ENCODE measurements around the gene PRSS1.
"Not testable (repeated sequence)": the region's sequence is repeated elsewhere in the genome, so short reads cannot be mapped to it uniquely, and the experiment has no call there.

DNA sequence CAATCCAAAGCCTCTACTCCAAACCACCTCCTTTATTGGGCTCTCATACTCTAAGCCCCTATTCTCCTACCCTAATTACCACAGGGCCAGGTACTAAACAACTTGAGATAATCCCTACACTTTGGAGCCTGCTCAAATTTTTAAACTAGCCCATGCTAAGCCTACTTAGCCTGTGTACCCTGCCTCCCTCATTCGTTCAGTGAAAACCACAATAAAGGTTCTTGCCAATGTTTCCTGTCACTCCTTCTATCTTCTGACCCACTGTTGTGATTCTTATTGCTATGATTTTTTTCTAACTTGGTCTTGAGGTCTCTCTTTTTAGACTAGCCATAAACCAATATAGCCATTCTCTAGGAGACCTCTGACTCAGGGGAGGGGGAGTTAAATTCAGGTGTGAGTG, 48.3 kb upstream of the PRSS1 start:
- TF ChIP-seq, protein P1, sequence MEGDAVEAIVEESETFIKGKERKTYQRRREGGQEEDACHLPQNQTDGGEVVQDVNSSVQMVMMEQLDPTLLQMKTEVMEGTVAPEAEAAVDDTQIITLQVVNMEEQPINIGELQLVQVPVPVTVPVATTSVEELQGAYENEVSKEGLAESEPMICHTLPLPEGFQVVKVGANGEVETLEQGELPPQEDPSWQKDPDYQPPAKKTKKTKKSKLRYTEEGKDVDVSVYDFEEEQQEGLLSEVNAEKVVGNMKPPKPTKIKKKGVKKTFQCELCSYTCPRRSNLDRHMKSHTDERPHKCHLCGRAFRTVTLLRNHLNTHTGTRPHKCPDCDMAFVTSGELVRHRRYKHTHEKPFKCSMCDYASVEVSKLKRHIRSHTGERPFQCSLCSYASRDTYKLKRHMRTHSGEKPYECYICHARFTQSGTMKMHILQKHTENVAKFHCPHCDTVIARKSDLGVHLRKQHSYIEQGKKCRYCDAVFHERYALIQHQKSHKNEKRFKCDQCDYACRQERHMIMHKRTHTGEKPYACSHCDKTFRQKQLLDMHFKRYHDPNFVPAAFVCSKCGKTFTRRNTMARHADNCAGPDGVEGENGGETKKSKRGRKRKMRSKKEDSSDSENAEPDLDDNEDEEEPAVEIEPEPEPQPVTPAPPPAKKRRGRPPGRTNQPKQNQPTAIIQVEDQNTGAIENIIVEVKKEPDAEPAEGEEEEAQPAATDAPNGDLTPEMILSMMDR (IDR thresholded peaks at IDR 0.05), result not testable (repeated sequence)
- TF ChIP-seq TCF7L2, POLR2AphosphoS5 (IDR thresholded peaks at IDR 0.05; ENCODE audit: low read depth, low read length): not testable (repeated sequence)
- TF ChIP-seq, protein P2, sequence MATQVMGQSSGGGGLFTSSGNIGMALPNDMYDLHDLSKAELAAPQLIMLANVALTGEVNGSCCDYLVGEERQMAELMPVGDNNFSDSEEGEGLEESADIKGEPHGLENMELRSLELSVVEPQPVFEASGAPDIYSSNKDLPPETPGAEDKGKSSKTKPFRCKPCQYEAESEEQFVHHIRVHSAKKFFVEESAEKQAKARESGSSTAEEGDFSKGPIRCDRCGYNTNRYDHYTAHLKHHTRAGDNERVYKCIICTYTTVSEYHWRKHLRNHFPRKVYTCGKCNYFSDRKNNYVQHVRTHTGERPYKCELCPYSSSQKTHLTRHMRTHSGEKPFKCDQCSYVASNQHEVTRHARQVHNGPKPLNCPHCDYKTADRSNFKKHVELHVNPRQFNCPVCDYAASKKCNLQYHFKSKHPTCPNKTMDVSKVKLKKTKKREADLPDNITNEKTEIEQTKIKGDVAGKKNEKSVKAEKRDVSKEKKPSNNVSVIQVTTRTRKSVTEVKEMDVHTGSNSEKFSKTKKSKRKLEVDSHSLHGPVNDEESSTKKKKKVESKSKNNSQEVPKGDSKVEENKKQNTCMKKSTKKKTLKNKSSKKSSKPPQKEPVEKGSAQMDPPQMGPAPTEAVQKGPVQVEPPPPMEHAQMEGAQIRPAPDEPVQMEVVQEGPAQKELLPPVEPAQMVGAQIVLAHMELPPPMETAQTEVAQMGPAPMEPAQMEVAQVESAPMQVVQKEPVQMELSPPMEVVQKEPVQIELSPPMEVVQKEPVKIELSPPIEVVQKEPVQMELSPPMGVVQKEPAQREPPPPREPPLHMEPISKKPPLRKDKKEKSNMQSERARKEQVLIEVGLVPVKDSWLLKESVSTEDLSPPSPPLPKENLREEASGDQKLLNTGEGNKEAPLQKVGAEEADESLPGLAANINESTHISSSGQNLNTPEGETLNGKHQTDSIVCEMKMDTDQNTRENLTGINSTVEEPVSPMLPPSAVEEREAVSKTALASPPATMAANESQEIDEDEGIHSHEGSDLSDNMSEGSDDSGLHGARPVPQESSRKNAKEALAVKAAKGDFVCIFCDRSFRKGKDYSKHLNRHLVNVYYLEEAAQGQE (IDR thresholded peaks at IDR 0.05; ENCODE audit: insufficient read depth in 1 of 2, low read depth in 2 of 2, low read length in 1 of 2), result not testable (repeated sequence)

Data from Panc1 (cell line).